ENCODE measurements around the gene TBC1D1.

Gene TBC1D1

DNA sequence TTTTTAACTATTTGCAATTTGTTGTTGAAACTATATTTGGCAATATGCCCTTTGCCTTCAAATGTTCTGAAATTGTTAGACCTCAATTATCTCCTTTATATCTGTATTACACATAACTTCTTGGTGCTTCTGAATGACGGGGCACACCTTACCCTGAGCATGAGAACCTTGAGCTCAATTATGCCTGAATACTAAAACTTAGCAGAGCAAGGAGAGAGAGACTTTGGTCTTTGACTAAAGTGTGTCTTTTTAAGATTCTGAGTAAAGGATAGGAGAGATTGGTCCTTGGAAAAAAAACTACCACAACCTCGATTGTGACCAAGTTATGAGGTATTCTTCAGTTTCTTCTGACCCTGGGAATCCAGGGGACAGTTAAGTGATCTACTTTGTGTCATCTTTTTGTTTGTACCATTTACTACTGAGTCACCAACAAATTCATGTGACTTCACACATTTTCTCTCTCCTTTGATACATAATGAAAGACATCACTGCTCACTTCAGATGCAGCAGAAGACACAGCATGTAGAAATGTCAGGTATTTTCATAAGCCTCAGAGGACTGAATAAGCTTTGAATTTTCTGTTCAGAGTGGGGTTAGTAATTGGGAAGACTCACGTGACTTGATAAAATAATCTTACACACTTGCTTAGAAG is 120.8 kb downstream of the TBC1D1 start:
- H3K36me3 ChIP-seq (ENCODE audit: control insufficient read depth in 2 of 2, insufficient read depth in 1 of 2, low read length in 2 of 2) = peaks cover 0 to 4% of the 10 kb centered on the region in 2 experiments; a peak in 1 of 3 replicates
- no peak for TF ChIP-seq ZNF610 (tag by site-specific recombination; IDR thresholded peaks at IDR 0.05; ENCODE audit: borderline replicate concordance)
- no peak for TF ChIP-seq ZNF155 (tag by site-specific recombination; IDR thresholded peaks at IDR 0.05)
- TF ChIP-seq ZNF239 (tag by site-specific recombination; IDR thresholded peaks at IDR 0.05) = no peak
- no peak for TF ChIP-seq ZNF530 (tag by site-specific recombination; IDR thresholded peaks at IDR 0.05; ENCODE audit: low read depth)
- TF ChIP-seq MYNN (tag by site-specific recombination; IDR thresholded peaks at IDR 0.05; ENCODE audit: borderline replicate concordance) = no peak
- no peak for TF ChIP-seq ZXDB (tag by site-specific recombination; IDR thresholded peaks at IDR 0.05)
- no peak for TF ChIP-seq MEIS1 (CRISPR knock-in tag; IDR thresholded peaks at IDR 0.05; ENCODE audit: borderline replicate concordance)
- no peak for TF ChIP-seq ZNF658 (tag by site-specific recombination; IDR thresholded peaks at IDR 0.05)
- TF ChIP-seq ZNF560 (tag by site-specific recombination; IDR thresholded peaks at IDR 0.05; ENCODE audit: borderline replicate concordance) = no peak
- no peak for TF ChIP-seq ZNF785 (tag by site-specific recombination; IDR thresholded peaks at IDR 0.05)
- TF ChIP-seq, protein P1, sequence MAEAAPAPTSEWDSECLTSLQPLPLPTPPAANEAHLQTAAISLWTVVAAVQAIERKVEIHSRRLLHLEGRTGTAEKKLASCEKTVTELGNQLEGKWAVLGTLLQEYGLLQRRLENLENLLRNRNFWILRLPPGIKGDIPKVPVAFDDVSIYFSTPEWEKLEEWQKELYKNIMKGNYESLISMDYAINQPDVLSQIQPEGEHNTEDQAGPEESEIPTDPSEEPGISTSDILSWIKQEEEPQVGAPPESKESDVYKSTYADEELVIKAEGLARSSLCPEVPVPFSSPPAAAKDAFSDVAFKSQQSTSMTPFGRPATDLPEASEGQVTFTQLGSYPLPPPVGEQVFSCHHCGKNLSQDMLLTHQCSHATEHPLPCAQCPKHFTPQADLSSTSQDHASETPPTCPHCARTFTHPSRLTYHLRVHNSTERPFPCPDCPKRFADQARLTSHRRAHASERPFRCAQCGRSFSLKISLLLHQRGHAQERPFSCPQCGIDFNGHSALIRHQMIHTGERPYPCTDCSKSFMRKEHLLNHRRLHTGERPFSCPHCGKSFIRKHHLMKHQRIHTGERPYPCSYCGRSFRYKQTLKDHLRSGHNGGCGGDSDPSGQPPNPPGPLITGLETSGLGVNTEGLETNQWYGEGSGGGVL (tag by site-specific recombination; IDR thresholded peaks at IDR 0.05) = no peak
- no peak for TF ChIP-seq ZIC2 (tag by site-specific recombination; IDR thresholded peaks at IDR 0.05)
- TF ChIP-seq HOXC10 (CRISPR knock-in tag; IDR thresholded peaks at IDR 0.05) = no peak
- TF ChIP-seq ZNF157 (tag by site-specific recombination; IDR thresholded peaks at IDR 0.05) = no peak
- TF ChIP-seq ZNF37A (tag by site-specific recombination; IDR thresholded peaks at IDR 0.05) = no peak
- no peak for TF ChIP-seq GLIS1 (tag by site-specific recombination; IDR thresholded peaks at IDR 0.05)
- TF ChIP-seq SALL2 (tag by site-specific recombination; IDR thresholded peaks at IDR 0.05; ENCODE audit: borderline replicate concordance) = no peak
- H3K4me1 ChIP-seq (ENCODE audit: control insufficient read depth, insufficient read depth, low read length) = peaks cover 5% of the 10 kb centered on the region; the same call in 1 of the 2 replicates
- ChIA-PET CTCF (interaction anchor here (0.6 kb wide), 1 partner anchor 793 kb away, joined by 4 read pairs; the partner anchor contains the start of gene TLR1), POLR2A (no interaction called here)
- H3K9me3 ChIP-seq (ENCODE audit: control insufficient read depth, insufficient read depth, low read depth, low read length) = no peaks in the 10 kb centered on the region
- no peak overlapping the region for H3K4me3 ChIP-seq (ENCODE audit: low read depth, low read length)
- no peak overlapping the region for H3K27ac ChIP-seq (ENCODE audit: extremely low read depth, low read depth, low read length)

- Histone ChIP-seq H3K4me1 (ENCODE audit: control insufficient read depth, insufficient read depth, low read length) (peaks cover 5% of the 10 kb centered on the region; the same call in 1 of the 2 replicates), H3K4me3 (ENCODE audit: low read depth, low read length) (no peak overlapping the region), H3K27ac (ENCODE audit: extremely low read depth, low read depth, low read length) (no peak overlapping the region), H3K9me3 (ENCODE audit: control insufficient read depth, insufficient read depth, low read depth, low read length) (no peaks in the 10 kb centered on the region), H3K36me3 (ENCODE audit: control insufficient read depth in 2 of 2, insufficient read depth in 1 of 2, low read length in 2 of 2) (peaks cover 0 to 4% of the 10 kb centered on the region in 2 experiments; a peak in 1 of 3 replicates)
- ChIA-PET POLR2A (no interaction called here), CTCF (interaction anchor here (0.7 kb wide), 1 partner anchor 91 kb away, joined by 3 read pairs; no protein-coding TSS in a partner anchor)
- 0 out of 2 replicates have a peak, but pooled peaks have one; percentile 15 for TF ChIP-seq ZNF335 (tag by site-specific recombination; conservative IDR thresholded peaks at IDR 0.05)
- TF ChIP-seq, protein P2, sequence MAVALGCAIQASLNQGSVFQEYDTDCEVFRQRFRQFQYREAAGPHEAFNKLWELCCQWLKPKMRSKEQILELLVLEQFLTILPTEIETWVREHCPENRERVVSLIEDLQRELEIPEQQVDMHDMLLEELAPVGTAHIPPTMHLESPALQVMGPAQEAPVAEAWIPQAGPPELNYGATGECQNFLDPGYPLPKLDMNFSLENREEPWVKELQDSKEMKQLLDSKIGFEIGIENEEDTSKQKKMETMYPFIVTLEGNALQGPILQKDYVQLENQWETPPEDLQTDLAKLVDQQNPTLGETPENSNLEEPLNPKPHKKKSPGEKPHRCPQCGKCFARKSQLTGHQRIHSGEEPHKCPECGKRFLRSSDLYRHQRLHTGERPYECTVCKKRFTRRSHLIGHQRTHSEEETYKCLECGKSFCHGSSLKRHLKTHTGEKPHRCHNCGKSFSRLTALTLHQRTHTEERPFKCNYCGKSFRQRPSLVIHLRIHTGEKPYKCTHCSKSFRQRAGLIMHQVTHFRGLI (tag by site-specific recombination; IDR thresholded peaks at IDR 0.05) = peak; percentile 75
- peak; percentile 24; the same call in 1 of the 2 replicates for TF ChIP-seq ZIC2 (tag by site-specific recombination; IDR thresholded peaks at IDR 0.05)
- no peak for TF ChIP-seq ZNF174 (tag by site-specific recombination; IDR thresholded peaks at IDR 0.05)
- no peak for TF ChIP-seq ZNF23 (tag by site-specific recombination; IDR thresholded peaks at IDR 0.05; ENCODE audit: borderline replicate concordance)
- TF ChIP-seq RBAK (tag by site-specific recombination; IDR thresholded peaks at IDR 0.05) = no peak
- no peak for TF ChIP-seq SETDB1 (IDR thresholded peaks at IDR 0.05; ENCODE audit: insufficient read length, low read length)
- TF ChIP-seq ZNF561 (tag by site-specific recombination; IDR thresholded peaks at IDR 0.05; ENCODE audit: borderline replicate concordance) = no peak
- TF ChIP-seq SP7 (tag by site-specific recombination; IDR thresholded peaks at IDR 0.05) = no peak
- no peak for TF ChIP-seq ZNF223 (tag by site-specific recombination; IDR thresholded peaks at IDR 0.05)
- TF ChIP-seq SALL2 (tag by site-specific recombination; IDR thresholded peaks at IDR 0.05; ENCODE audit: borderline replicate concordance) = no peak
- TF ChIP-seq SCRT2 (tag by site-specific recombination; IDR thresholded peaks at IDR 0.05) = no peak
Measured at GRCh38 chr4:38013461-38014366, 122.8 kb downstream of the TBC1D1 start.
